ENCODE results near the gene BASP1. TPM values are rescaled to one million over a fixed set of nuclear protein-coding genes. Genes with fewer than 3 reads are reported as not detected.

Gene BASP1
- total RNA-seq, 1 donor from 2014 or later: not detected

GRCh38 chr5:17190799-17191391, 26.5 kb upstream of the BASP1 start:
- intact Hi-C loops (cut with micrococcal nuclease): loop anchor here (1.0 to 2.0 kb wide), 2 partner anchors 256 to 400 kb away; no protein-coding TSS in a partner anchor

- intact Hi-C loops (cut with micrococcal nuclease): loop anchor here (2.0 kb wide), 1 partner anchor 257 kb away; no protein-coding TSS in a partner anchor
These were observed 25.9 kb upstream of the BASP1 start for GRCh38 chr5:17191574-17191973.

- intact Hi-C loops (cut with micrococcal nuclease): no loop called here
These were observed 25.2 kb upstream of the BASP1 start for GRCh38 chr5:17192191-17192590.

- intact Hi-C loops (cut with micrococcal nuclease): no loop called here
These were observed 21.4 kb upstream of the BASP1 start for GRCh38 chr5:17196024-17196423.

GRCh38 chr5:17196697-17197096, 20.7 kb upstream of the BASP1 start:
- intact Hi-C loops (cut with micrococcal nuclease): no loop called here

GRCh38 chr5:17203329-17204132, 13.9 kb upstream of the BASP1 start:
- intact Hi-C loops (cut with micrococcal nuclease): no loop called here

GRCh38 chr5:17204133-17204489, 13.3 kb upstream of the BASP1 start:
- intact Hi-C loops (cut with micrococcal nuclease): no loop called here

- intact Hi-C loops (cut with micrococcal nuclease): no loop called here
These were observed 11.4 kb upstream of the BASP1 start for GRCh38 chr5:17206021-17206420.

GRCh38 chr5:17212191-17212590, 5.2 kb upstream of the BASP1 start:
- intact Hi-C loops (cut with micrococcal nuclease): no loop called here

- intact Hi-C loops (cut with micrococcal nuclease): no loop called here
These were observed 4.4 kb upstream of the BASP1 start for GRCh38 chr5:17212996-17213395.

- intact Hi-C loops (cut with micrococcal nuclease): no loop called here
These were observed 3.5 kb upstream of the BASP1 start for GRCh38 chr5:17213938-17214337.

- intact Hi-C loops (cut with micrococcal nuclease): no loop called here
These were observed 2.5 kb upstream of the BASP1 start for GRCh38 chr5:17214893-17215292.

GRCh38 chr5:17215361-17215760, 2.1 kb upstream of the BASP1 start:
- intact Hi-C loops (cut with micrococcal nuclease): no loop called here

GRCh38 chr5:17216176-17216973, 1.1 kb upstream of the BASP1 start:
- intact Hi-C loops (cut with micrococcal nuclease): loop anchor here (1.0 kb wide), 1 partner anchor 1098 kb away; no protein-coding TSS in a partner anchor

- intact Hi-C loops (cut with micrococcal nuclease): loop anchor here (1.0 kb wide), 1 partner anchor 1097 kb away; no protein-coding TSS in a partner anchor
These were observed 398 bp upstream of the BASP1 start for GRCh38 chr5:17216974-17217492.

GRCh38 chr5:17218353-17219005, 1.0 kb downstream of the BASP1 start:
- intact Hi-C loops (cut with micrococcal nuclease): no loop called here

- intact Hi-C loops (cut with micrococcal nuclease): no loop called here
These were observed 1.6 kb downstream of the BASP1 start for GRCh38 chr5:17219006-17219422.

- intact Hi-C loops (cut with micrococcal nuclease): no loop called here
These were observed 2.0 kb downstream of the BASP1 start for GRCh38 chr5:17219469-17219868.

GRCh38 chr5:17219992-17220391, 2.6 kb downstream of the BASP1 start:
- intact Hi-C loops (cut with micrococcal nuclease): no loop called here

GRCh38 chr5:17220469-17220868, 3.0 kb downstream of the BASP1 start:
- intact Hi-C loops (cut with micrococcal nuclease): no loop called here

Measured in T-helper 2 cell treated with Interferon-gamma antibody and Interleukin-4, amounts not matched to agents 100 ng/mL and 5 ng/mL, for 36 hours (primary cell).